ENCODE data around the gene KRTAP10-4.

GRCh38 chr21:44603109-44603875, 29.8 kb downstream of the KRTAP10-4 start:
- TF ChIP-seq YY1 (IDR thresholded peaks at IDR 0.05; ENCODE audit: extremely low read depth, insufficient replicate concordance, low read depth, low read length) (no peak), SP1 (IDR thresholded peaks at IDR 0.05; ENCODE audit: low read depth) (no peak)
